SU-DHL-6 (cell line): ENCODE results near the gene MYOG.

Experiments used
- H2AFZ ChIP-seq: fragments of 200-600 bp; sonication (generic); 2 replicates; pipeline ENCODE4 v1.6.1; 2014; ENCODE audit warnings: low read depth, mild to moderate bottlenecking, moderate library complexity, mixed read lengths, antibody characterized with exemption, low read length; ENCODE audit not compliant: severe bottlenecking
- H3F3A ChIP-seq: fragments of 200-600 bp; shearing (Covaris generic); 2 replicates; pipeline ENCODE4 v1.6.0; 2016; ENCODE audit warnings: antibody characterized with exemption, mild to moderate bottlenecking; ENCODE audit not compliant: insufficient read depth
- H3K27ac ChIP-seq: fragments of 200-600 bp; sonication (generic); 2 replicates; pipeline ENCODE4 v1.5.1; 2016; ENCODE audit warnings: low read depth, mild to moderate bottlenecking, low read length, moderate library complexity, mixed read lengths
- H3K27me3 ChIP-seq: fragments of 200-600 bp; sonication (generic), shearing (Covaris generic); 2 replicates; pipeline ENCODE4 v1.6.0; 2014; ENCODE audit warnings: mild to moderate bottlenecking, low read length
- H3K36me3 ChIP-seq: fragments of 200-600 bp; sonication (generic); 2 replicates; pipeline ENCODE4 v1.6.1; 2014; ENCODE audit warnings: mild to moderate bottlenecking, low read length, mixed read lengths
- H3K4me2 ChIP-seq: fragments of 300-600, 200-600 bp; shearing (Covaris generic), sonication (generic); 2 replicates; pipeline ENCODE4 v1.6.0; 2014; ENCODE audit warnings: low read length, low read depth, mild to moderate bottlenecking; ENCODE audit not compliant: poor library complexity, severe bottlenecking
- H3K4me3 ChIP-seq: fragments of 200-600 bp; sonication (generic); 2 replicates; pipeline ENCODE4 v1.5.1; 2014; ENCODE audit warnings: antibody characterized with exemption, low read length, mild to moderate bottlenecking, mixed read lengths; ENCODE audit not compliant: insufficient read depth, poor library complexity, severe bottlenecking
- H3K79me2 ChIP-seq: fragments of 200-600 bp; sonication (generic); 2 replicates; pipeline ENCODE4 v1.6.1; 2014; ENCODE audit warnings: mild to moderate bottlenecking, low read length, moderate library complexity; ENCODE audit not compliant: insufficient read depth
- H3K9ac ChIP-seq: fragments of 200-600 bp; sonication (generic); 2 replicates; pipeline ENCODE4 v1.7.0; 2014; ENCODE audit warnings: mild to moderate bottlenecking, low read length
- H3K9me2 ChIP-seq: fragments of 200-600 bp; sonication (generic); replicated peaks from 2 replicates; pipeline ENCODE4 v1.6.1; 2014; ENCODE audit warnings: low read length; ENCODE audit not compliant: insufficient read depth
- H3K9me3 ChIP-seq: fragments of 200-600 bp; sonication (generic); 2 replicates; pipeline ENCODE4 v1.6.1; 2014; ENCODE audit warnings: low read length, mixed read lengths; ENCODE audit not compliant: insufficient read depth
- H4K20me1 ChIP-seq: fragments of 200-600 bp; sonication (generic); 2 replicates; pipeline ENCODE4 v1.6.1; 2014; ENCODE audit warnings: low read depth, mild to moderate bottlenecking, antibody characterized with exemption, low read length, moderate library complexity, mixed read lengths
- CTCF ChIP-seq: fragments of 200-600 bp; sonication (generic); IDR thresholded peaks from one replicate; pipeline ENCODE4 v1.5.1; 2017; ENCODE audit warnings: antibody characterized with exemption, mild to moderate bottlenecking, low read length, moderate library complexity; ENCODE audit not compliant: insufficient read depth, poor library complexity, severe bottlenecking
- EZH2phosphoT487 ChIP-seq: fragments of 200-600 bp; sonication (generic), shearing (Covaris generic); conservative IDR thresholded peaks from 2 replicates; pipeline ENCODE4 v1.6.1; 2018; ENCODE audit warnings: mild to moderate bottlenecking, antibody characterized with exemption, low read length, moderate library complexity, mixed read lengths

Gene MYOG

GRCh38 chr1:203045336-203045735 lies 40.5 kb downstream of the MYOG start:
- H3K36me3 ChIP-seq, result no peaks in the 10 kb centered on the region
- H3K9ac ChIP-seq, result no peak overlapping the region
- no peaks in the 10 kb centered on the region for H3K27me3 ChIP-seq
- no peaks in the 10 kb centered on the region for H3K9me2 ChIP-seq
- H3K9me3 ChIP-seq, result no peaks in the 10 kb centered on the region
- H3K4me3 ChIP-seq, result no peak overlapping the region
- H3K4me2 ChIP-seq, result no peak overlapping the region
- no peaks in the 10 kb centered on the region for H4K20me1 ChIP-seq
- H3K79me2 ChIP-seq, result no peaks in the 10 kb centered on the region
- H2AFZ ChIP-seq, result no peak overlapping the region
- no peaks in the 10 kb centered on the region for H3F3A ChIP-seq
- TF ChIP-seq CTCF, result no peak
- no peak for TF ChIP-seq EZH2phosphoT487
- H3K27ac ChIP-seq, result no peak overlapping the region

- H3K4me2 ChIP-seq, result no peak overlapping the region
- H3K9ac ChIP-seq, result no peak overlapping the region
- no peaks in the 10 kb centered on the region for H3K9me2 ChIP-seq
- H3K79me2 ChIP-seq, result no peaks in the 10 kb centered on the region
- H3K27ac ChIP-seq, result no peak overlapping the region
- no peaks in the 10 kb centered on the region for H3K27me3 ChIP-seq
- no peak overlapping the region for H3K4me3 ChIP-seq
- no peaks in the 10 kb centered on the region for H3K36me3 ChIP-seq
- no peaks in the 10 kb centered on the region for H4K20me1 ChIP-seq
- no peaks in the 10 kb centered on the region for H3F3A ChIP-seq
- H2AFZ ChIP-seq, result no peak overlapping the region
- TF ChIP-seq EZH2phosphoT487 (no peak), CTCF (no peak)
- no peaks in the 10 kb centered on the region for H3K9me3 ChIP-seq
Measured at GRCh38 chr1:203044546-203045250, 41.1 kb downstream of the MYOG start.

GRCh38 chr1:203043830-203044545 lies 41.8 kb downstream of the MYOG start:
- Histone ChIP-seq H3K9me2 (no peaks in the 10 kb centered on the region), H3K27ac (no peak overlapping the region), H3K36me3 (no peaks in the 10 kb centered on the region), H4K20me1 (no peaks in the 10 kb centered on the region), H3K27me3 (no peaks in the 10 kb centered on the region), H3K9me3 (no peaks in the 10 kb centered on the region), H3K9ac (no peak overlapping the region), H3F3A (no peaks in the 10 kb centered on the region), H2AFZ (no peak overlapping the region), H3K4me3 (no peak overlapping the region), H3K79me2 (no peaks in the 10 kb centered on the region), H3K4me2 (no peak overlapping the region)
- TF ChIP-seq CTCF, result no peak
- no peak for TF ChIP-seq EZH2phosphoT487
